ENCODE measurements around the gene DSPP.

The DSPP gene

GRCh38 chr4:87622303-87622702, 14.0 kb downstream of the DSPP start:
- H4K20me1 ChIP-seq (ENCODE audit: insufficient read depth), result no peaks in the 10 kb centered on the region
- no peak for TF ChIP-seq CTCF (conservative IDR thresholded peaks at IDR 0.05; ENCODE audit: low read depth, low read length)
- no peaks in the 10 kb centered on the region for H3K36me3 ChIP-seq (ENCODE audit: insufficient read depth)
- no peaks in the 10 kb centered on the region for H3K79me2 ChIP-seq (ENCODE audit: insufficient read depth, low read depth)
- H3K9ac ChIP-seq, result no peak overlapping the region
- H3K4me3 ChIP-seq (IDR thresholded peaks at IDR 0.05; ENCODE audit: insufficient read depth, low read depth, low read length), result no peak overlapping the region
- H3K27me3 ChIP-seq (ENCODE audit: insufficient read depth, low read depth), result no peaks in the 10 kb centered on the region
- H3K27ac ChIP-seq, result no peak overlapping the region
- H3K4me2 ChIP-seq, result no peak overlapping the region
- no peaks in the 10 kb centered on the region for H3K4me1 ChIP-seq (ENCODE audit: low read depth, poor library complexity, severe bottlenecking)
- H2AFZ ChIP-seq (ENCODE audit: low read depth), result no peak overlapping the region

- Histone ChIP-seq H4K20me1 (ENCODE audit: insufficient read depth) (no peaks in the 10 kb centered on the region), H3K27me3 (ENCODE audit: insufficient read depth, low read depth) (no peaks in the 10 kb centered on the region), H2AFZ (ENCODE audit: low read depth) (no peak overlapping the region), H3K27ac (no peak overlapping the region), H3K9ac (no peak overlapping the region), H3K4me3 (IDR thresholded peaks at IDR 0.05; ENCODE audit: insufficient read depth, low read depth, low read length) (no peak overlapping the region), H3K36me3 (ENCODE audit: insufficient read depth) (no peaks in the 10 kb centered on the region), H3K4me2 (no peak overlapping the region), H3K4me1 (ENCODE audit: low read depth, poor library complexity, severe bottlenecking) (no peaks in the 10 kb centered on the region), H3K79me2 (ENCODE audit: insufficient read depth, low read depth) (no peaks in the 10 kb centered on the region)
- no peak for TF ChIP-seq CTCF (conservative IDR thresholded peaks at IDR 0.05; ENCODE audit: low read depth, low read length)
Observed at GRCh38 chr4:87624698-87625097, 16.4 kb downstream of the DSPP start.

GRCh38 chr4:87631668-87632067, 23.3 kb downstream of the DSPP start:
- Histone ChIP-seq H3K4me1 (ENCODE audit: low read depth, poor library complexity, severe bottlenecking) (no peaks in the 10 kb centered on the region), H3K79me2 (ENCODE audit: insufficient read depth, low read depth) (no peaks in the 10 kb centered on the region), H3K36me3 (ENCODE audit: insufficient read depth) (no peaks in the 10 kb centered on the region), H3K27ac (no peak overlapping the region), H3K9ac (no peak overlapping the region), H3K4me3 (IDR thresholded peaks at IDR 0.05; ENCODE audit: insufficient read depth, low read depth, low read length) (no peak overlapping the region), H3K27me3 (ENCODE audit: insufficient read depth, low read depth) (no peaks in the 10 kb centered on the region), H2AFZ (ENCODE audit: low read depth) (no peak overlapping the region), H4K20me1 (ENCODE audit: insufficient read depth) (no peaks in the 10 kb centered on the region), H3K4me2 (no peak overlapping the region)
- TF ChIP-seq CTCF (conservative IDR thresholded peaks at IDR 0.05; ENCODE audit: low read depth, low read length), result no peak

GRCh38 chr4:87632469-87632868, 24.1 kb downstream of the DSPP start:
- no peak for TF ChIP-seq CTCF (conservative IDR thresholded peaks at IDR 0.05; ENCODE audit: low read depth, low read length)
- no peaks in the 10 kb centered on the region for H3K4me1 ChIP-seq (ENCODE audit: low read depth, poor library complexity, severe bottlenecking)
- H2AFZ ChIP-seq (ENCODE audit: low read depth), result no peak overlapping the region
- no peaks in the 10 kb centered on the region for H4K20me1 ChIP-seq (ENCODE audit: insufficient read depth)
- no peaks in the 10 kb centered on the region for H3K36me3 ChIP-seq (ENCODE audit: insufficient read depth)
- no peak overlapping the region for H3K9ac ChIP-seq
- H3K27ac ChIP-seq, result no peak overlapping the region
- no peak overlapping the region for H3K4me2 ChIP-seq
- H3K79me2 ChIP-seq (ENCODE audit: insufficient read depth, low read depth), result no peaks in the 10 kb centered on the region
- H3K4me3 ChIP-seq (IDR thresholded peaks at IDR 0.05; ENCODE audit: insufficient read depth, low read depth, low read length), result no peak overlapping the region
- H3K27me3 ChIP-seq (ENCODE audit: insufficient read depth, low read depth), result no peaks in the 10 kb centered on the region

GRCh38 chr4:87633243-87633642, 24.9 kb downstream of the DSPP start:
- no peak overlapping the region for H3K9ac ChIP-seq
- H3K4me1 ChIP-seq (ENCODE audit: low read depth, poor library complexity, severe bottlenecking), result no peaks in the 10 kb centered on the region
- no peaks in the 10 kb centered on the region for H3K36me3 ChIP-seq (ENCODE audit: insufficient read depth)
- H3K4me2 ChIP-seq, result no peak overlapping the region
- no peaks in the 10 kb centered on the region for H3K27me3 ChIP-seq (ENCODE audit: insufficient read depth, low read depth)
- H4K20me1 ChIP-seq (ENCODE audit: insufficient read depth), result no peaks in the 10 kb centered on the region
- H3K27ac ChIP-seq, result no peak overlapping the region
- H3K79me2 ChIP-seq (ENCODE audit: insufficient read depth, low read depth), result no peaks in the 10 kb centered on the region
- no peak overlapping the region for H3K4me3 ChIP-seq (IDR thresholded peaks at IDR 0.05; ENCODE audit: insufficient read depth, low read depth, low read length)
- no peak overlapping the region for H2AFZ ChIP-seq (ENCODE audit: low read depth)
- TF ChIP-seq CTCF (conservative IDR thresholded peaks at IDR 0.05; ENCODE audit: low read depth, low read length), result no peak
